H1 (cell line): ENCODE measurements around the gene UAP1. TPM values are rescaled to one million over a fixed set of nuclear protein-coding genes. Genes with fewer than 3 reads are reported as not detected.
A peak's percentile ranks its signal among the peaks of the same experiment; 100 is the strongest.

ENCODE experiments used
- CTCF ChIA-PET: fragments of 300-600 bp; sonication (Branson Sonifier 250); formaldehyde crosslinking; loops from one replicate; lab custom pipeline; 2021; ENCODE audit not compliant: partially characterized antibody; lab: Charles Lee
- POLR2A ChIA-PET: fragments of 300-600 bp; sonication (Branson Sonifier 250); formaldehyde crosslinking; loops from one replicate; lab custom pipeline; 2021; ENCODE audit warnings: inconsistent platforms; ENCODE audit not compliant: partially characterized antibody; lab: Charles Lee
- DNase-seq, 2 experiments: peaks; one replicate each; pipeline versions ENCODE4 v3.0.0 to v3.0.0-alpha.2; 2010 to 2022; ENCODE audit warnings: low spot score in 2 of 2, low read depth in 1 of 2, mixed read lengths in 1 of 2
- FAIRE-seq: peaks from 2 replicates; lab custom pipeline; 2011; peaks lifted over from hg19 to GRCh38; lab: Jason Lieb, UNC
- H2AFZ ChIP-seq: 2 replicates; pipeline ENCODE4 v1.8.1; 2012; ENCODE audit warnings: low read length, inconsistent platforms
- H2AK5ac ChIP-seq: 2 replicates; pipeline ENCODE4 v1.6.1; 2013; ENCODE audit warnings: low read depth, low read length
- H2BK120ac ChIP-seq: replicated peaks from 2 replicates; pipeline ENCODE3; 2013; ENCODE audit warnings: low read depth, low read length, inconsistent platforms
- H2BK12ac ChIP-seq: 2 replicates; pipeline ENCODE4 v1.6.1; 2013; ENCODE audit warnings: low read depth, low read length
- H2BK15ac ChIP-seq: 2 replicates; pipeline ENCODE4 v1.6.1; 2013; ENCODE audit warnings: low read length
- H2BK20ac ChIP-seq: 2 replicates; pipeline ENCODE4 v1.6.1; 2013; ENCODE audit warnings: low read length
- H2BK5ac ChIP-seq: 2 replicates; pipeline ENCODE4 v1.6.1; 2013; ENCODE audit warnings: low read depth, low read length
- H3K14ac ChIP-seq: 2 replicates; pipeline ENCODE4 v1.6.1; 2013; ENCODE audit warnings: inconsistent platforms; ENCODE audit not compliant: insufficient read length
- H3K18ac ChIP-seq: 2 replicates; pipeline ENCODE4 v1.6.1; 2013; ENCODE audit warnings: low read length; ENCODE audit errors: extremely low read depth
- H3K23ac ChIP-seq: 2 replicates; pipeline ENCODE4 v1.6.1; 2013; ENCODE audit warnings: inconsistent platforms; ENCODE audit not compliant: insufficient read length
- H3K23me2 ChIP-seq: 2 replicates; pipeline ENCODE4 v1.6.1; 2013; ENCODE audit warnings: low read depth, low read length
- H3K27ac ChIP-seq: 2 replicates; pipeline ENCODE4 v1.6.1; 2011; ENCODE audit warnings: low read depth, low read length, inconsistent platforms
- H3K27me3 ChIP-seq, 4 experiments: replicated peaks in 1 of 4; 1 replicate in 1 of 4; 2 replicates in 3 of 4; pipeline versions ENCODE4 v1.6.1 to v1.8.1; 2011 to 2013; ENCODE audit warnings: low read length in 3 of 4, mild to moderate bottlenecking in 3 of 4, inconsistent platforms in 2 of 4, mixed read lengths in 2 of 4, moderate library complexity in 1 of 4; ENCODE audit not compliant: control insufficient read depth in 3 of 4, insufficient read depth in 3 of 4; ENCODE audit errors: extremely low read depth in 1 of 4
- H3K36me3 ChIP-seq, 4 experiments: 2 replicates each; pipeline versions ENCODE4 v1.6.1 to v1.8.1; 2011 to 2013; ENCODE audit warnings: mild to moderate bottlenecking in 4 of 4, low read length in 3 of 4, moderate library complexity in 2 of 4, control low read depth in 1 of 4, inconsistent platforms in 1 of 4; ENCODE audit not compliant: insufficient read depth in 4 of 4, control insufficient read depth in 2 of 4
- H3K4ac ChIP-seq: replicated peaks from 2 replicates; pipeline ENCODE3; 2013; ENCODE audit warnings: low read length, low read depth, mixed read lengths, inconsistent platforms; ENCODE audit not compliant: insufficient read length
- H3K4me1 ChIP-seq, 4 experiments: replicated peaks in 1 of 4; 1 replicate in 1 of 4; 2 replicates in 3 of 4; pipeline versions ENCODE4 v1.6.1 to v1.8.1; 2011 to 2013; ENCODE audit warnings: low read length in 3 of 4, inconsistent platforms in 2 of 4, mixed read lengths in 1 of 4; ENCODE audit not compliant: insufficient read depth in 4 of 4, control insufficient read depth in 3 of 4
- H3K4me2 ChIP-seq, 2 experiments: 2 replicates each; pipeline versions ENCODE4 v1.6.1 to v1.8.1; 2011 to 2013; ENCODE audit warnings: low read depth in 2 of 2, low read length in 2 of 2, control low read depth in 1 of 2, inconsistent platforms in 1 of 2, mild to moderate bottlenecking in 1 of 2; ENCODE audit not compliant: insufficient read depth in 1 of 2
- H3K4me3 ChIP-seq, 4 experiments: fragments of 200-600, 300-600 bp in 1 of 4; sonication (generic), shearing (Covaris generic), sonication (Bioruptor Twin) in 1 of 4; 2 replicates each; pipeline versions ENCODE4 v1.5.1 to v1.8.1; 2011 to 2016; ENCODE audit warnings: low read length in 4 of 4, low read depth in 3 of 4, control low read depth in 2 of 4, inconsistent platforms in 2 of 4, mild to moderate bottlenecking in 2 of 4, mixed read lengths in 1 of 4, moderate library complexity in 1 of 4; ENCODE audit not compliant: insufficient read depth in 2 of 4; ENCODE audit errors: extremely low read depth in 1 of 4
- H3K56ac ChIP-seq: replicated peaks from 2 replicates; pipeline ENCODE3; 2013; ENCODE audit warnings: low read depth, mild to moderate bottlenecking, mixed read lengths, low read length, inconsistent platforms; ENCODE audit not compliant: insufficient read length
- H3K79me1 ChIP-seq: 2 replicates; pipeline ENCODE4 v1.6.1; 2013; ENCODE audit warnings: low read depth, low read length, control low read depth
- H3K79me2 ChIP-seq, 2 experiments: 2 replicates each; pipeline versions ENCODE4 v1.6.1 to v1.8.1; 2012 to 2013; ENCODE audit warnings: low read length in 2 of 2, mild to moderate bottlenecking in 2 of 2, inconsistent platforms in 1 of 2; ENCODE audit not compliant: insufficient read depth in 2 of 2, control insufficient read depth in 1 of 2
- H3K9ac ChIP-seq, 4 experiments: replicated peaks in 1 of 4; 1 replicate in 1 of 4; 2 replicates in 3 of 4; pipeline versions ENCODE4 v1.6.1 to v1.8.1; 2011 to 2013; ENCODE audit warnings: low read depth in 3 of 4, low read length in 3 of 4, control low read depth in 2 of 4, mild to moderate bottlenecking in 2 of 4, moderate library complexity in 2 of 4, inconsistent platforms in 1 of 4; ENCODE audit errors: extremely low read depth in 1 of 4
- H3K9me3 ChIP-seq, 2 experiments: 2 replicates each; pipeline versions ENCODE4 v1.6.1 to v1.8.1; 2012 to 2013; ENCODE audit warnings: mild to moderate bottlenecking in 2 of 2, moderate library complexity in 2 of 2, control low read depth in 1 of 2, inconsistent platforms in 1 of 2, low read depth in 1 of 2, low read length in 1 of 2, mixed read lengths in 1 of 2; ENCODE audit not compliant: insufficient read depth in 2 of 2
- H4K20me1 ChIP-seq, 2 experiments: replicated peaks in 1 of 2; 2 replicates each; pipeline versions ENCODE3 to v1.8.1; 2011 to 2013; ENCODE audit warnings: inconsistent platforms in 2 of 2, low read length in 2 of 2, mild to moderate bottlenecking in 1 of 2; ENCODE audit not compliant: insufficient read depth in 2 of 2, control insufficient read depth in 1 of 2
- H4K5ac ChIP-seq: 2 replicates; pipeline ENCODE4 v1.6.1; 2013; ENCODE audit warnings: low read length, low read depth, mixed read lengths, inconsistent platforms; ENCODE audit not compliant: insufficient read length
- H4K8ac ChIP-seq: 2 replicates; pipeline ENCODE4 v1.8.0; 2013; ENCODE audit warnings: mild to moderate bottlenecking, moderate library complexity, low read length, inconsistent platforms; ENCODE audit not compliant: insufficient read depth; ENCODE audit errors: extremely low read depth
- H4K91ac ChIP-seq: replicated peaks from 2 replicates; pipeline ENCODE3; 2013; ENCODE audit warnings: low read length, mixed read lengths, inconsistent platforms; ENCODE audit not compliant: insufficient read length
- JUN ChIP-seq: IDR thresholded peaks from 2 replicates; pipeline ENCODE4 v1.6.1; 2011; ENCODE audit warnings: low read depth, mild to moderate bottlenecking, improper control_type of control experiment, low read length
- SRF ChIP-seq: IDR thresholded peaks from 2 replicates; pipeline ENCODE4 v1.6.1; 2011; ENCODE audit warnings: mild to moderate bottlenecking, low read depth, low read length, moderate library complexity
- WGBS, 2 experiments: shearing (Covaris generic) in 1 of 2; methylation state at CpG; one replicate each; pipeline versions ENCODE4 v1.1.6 to v1.1.7; 2013 to 2015; ENCODE audit warnings: low lambda C conversion rate in 2 of 2, mixed read lengths in 2 of 2, inconsistent platforms in 1 of 2, low coverage in 1 of 2, missing lambda C conversion rate in 1 of 2; ENCODE audit not compliant: insufficient replicate concordance in 2 of 2, insufficient coverage in 1 of 2, insufficient read length in 1 of 2; ENCODE audit errors: extremely low coverage in 1 of 2, missing lambda C conversion rate in 1 of 2; 5-methylcytosine and 5-hydroxymethylcytosine counted together
- polyA plus RNA-seq, 7 experiments: library from polyadenylated mRNA; depleted of rRNA in 3 of 7; stranded (reverse) in 5 of 7; unstranded in 2 of 7; fragments of >200 nt in 5 of 7; fragments of 200-250 nt in 2 of 7; gene quantifications; 1 replicate in 5 of 7; 2 replicates in 1 of 7; 4 replicates in 1 of 7; pipeline versions ENCODE4 v1.2.1 to v1.2.3, GENCODE V29; 2011 to 2013; ENCODE audit warnings: missing spikeins in 2 of 7, mixed read lengths in 2 of 7
- total RNA-seq: library from RNA; stranded (reverse); fragmentation: NEBNext Ultra II Directional; extraction: Animal tissue kit (Norgen Biotek cat#: 25700); gene quantifications from 2 replicates; pipeline ENCODE4 v1.2.1, GENCODE V29; 2021

UAP1 gene
- total and polyA plus RNA-seq, 2 of the 8 experiments (the other 6 are each of a cell fraction or from before 2014, with no cell fraction given) = 9.4 to 32.9 TPM

DNA sequence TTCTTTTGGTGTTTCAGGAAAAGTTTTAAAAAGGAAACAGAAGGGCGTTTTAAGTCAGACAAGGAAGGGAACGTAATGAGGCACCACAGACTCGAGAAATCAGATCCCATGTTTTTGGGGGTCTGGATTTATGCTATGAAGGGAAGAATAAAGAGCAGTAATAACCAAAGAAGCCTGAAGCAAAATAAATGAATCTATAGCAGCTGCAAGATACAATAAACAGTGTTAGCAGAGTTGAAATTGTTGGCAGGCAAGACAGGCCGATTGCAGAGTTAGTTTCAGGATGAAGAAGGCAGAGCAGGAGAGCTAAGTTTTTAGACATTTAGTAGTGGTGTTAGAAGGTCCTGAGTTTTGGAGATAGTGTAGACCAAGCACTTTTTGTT lies 71.2 kb downstream of the UAP1 start:
- H3K18ac ChIP-seq = no peak overlapping the region
- no peaks in the 10 kb centered on the region for H3K79me1 ChIP-seq
- TF ChIP-seq SRF (peak; percentile 49; the same call in 1 of the 2 replicates), JUN (no peak)
- no peak overlapping the region for H3K4ac ChIP-seq
- no peaks in the 10 kb centered on the region for H3K23me2 ChIP-seq
- POLR2A ChIA-PET = interaction anchor here (0.7 to 1.8 kb wide), 7 partner anchors 9 to 571 kb away, joined by 3 to 7 read pairs (median 4); no protein-coding TSS in a partner anchor
- no peaks in the 10 kb centered on the region for H4K20me1 ChIP-seq
- DNase-seq = no peak
- no peak overlapping the region for H2BK5ac ChIP-seq
- H2BK120ac ChIP-seq = no peak overlapping the region
- no peak overlapping the region for H4K5ac ChIP-seq
- no peak overlapping the region for H3K9ac ChIP-seq
- H3K14ac ChIP-seq = no peak overlapping the region
- peak overlapping the region in 1 of 4 experiments; percentile 32; a peak in 1 of 8 replicates for H3K4me3 ChIP-seq
- H3K56ac ChIP-seq = no peak overlapping the region
- no peak overlapping the region for H3K23ac ChIP-seq
- H2BK15ac ChIP-seq = no peak overlapping the region
- CTCF ChIA-PET = interaction anchor here (0.8 to 6.3 kb wide), 5 partner anchors 11 to 258 kb away, joined by 3 to 47 read pairs (median 4); no protein-coding TSS in a partner anchor
- no peak overlapping the region for H2BK20ac ChIP-seq
- no peak overlapping the region for H4K91ac ChIP-seq
- H3K27ac ChIP-seq = no peak overlapping the region
- peak overlapping the region; percentile 4 to 22; a peak in 1 of 4 replicates for H3K4me2 ChIP-seq
- H4K8ac ChIP-seq = no peak overlapping the region
- no peaks in the 10 kb centered on the region for H3K79me2 ChIP-seq
- H2AK5ac ChIP-seq = no peak overlapping the region
- no peaks in the 10 kb centered on the region for H3K9me3 ChIP-seq
- H3K4me1 ChIP-seq = peaks cover 0 to 3% (median 0%) of the 10 kb centered on the region in 4 experiments; a peak in 1 of 7 replicates
- peak overlapping the region; percentile 53; the same call in 1 of the 2 replicates for H2BK12ac ChIP-seq
- H3K27me3 ChIP-seq = no peaks in the 10 kb centered on the region
- 72% methylated on average over 4 of the region's 4 CpGs; no CpG with 5 or more reads in 1 of the 2 experiments for WGBS, 2 experiments
- no peaks in the 10 kb centered on the region for H3K36me3 ChIP-seq
- peak overlapping the region; percentile 80 for H2AFZ ChIP-seq
- FAIRE-seq = no peak
